ENCODE data around the gene BUB1B.
"Not testable (repeated sequence)": the region's sequence is repeated elsewhere in the genome, so short reads cannot be mapped to it uniquely, and the experiment has no call there.

Gene BUB1B

DNA sequence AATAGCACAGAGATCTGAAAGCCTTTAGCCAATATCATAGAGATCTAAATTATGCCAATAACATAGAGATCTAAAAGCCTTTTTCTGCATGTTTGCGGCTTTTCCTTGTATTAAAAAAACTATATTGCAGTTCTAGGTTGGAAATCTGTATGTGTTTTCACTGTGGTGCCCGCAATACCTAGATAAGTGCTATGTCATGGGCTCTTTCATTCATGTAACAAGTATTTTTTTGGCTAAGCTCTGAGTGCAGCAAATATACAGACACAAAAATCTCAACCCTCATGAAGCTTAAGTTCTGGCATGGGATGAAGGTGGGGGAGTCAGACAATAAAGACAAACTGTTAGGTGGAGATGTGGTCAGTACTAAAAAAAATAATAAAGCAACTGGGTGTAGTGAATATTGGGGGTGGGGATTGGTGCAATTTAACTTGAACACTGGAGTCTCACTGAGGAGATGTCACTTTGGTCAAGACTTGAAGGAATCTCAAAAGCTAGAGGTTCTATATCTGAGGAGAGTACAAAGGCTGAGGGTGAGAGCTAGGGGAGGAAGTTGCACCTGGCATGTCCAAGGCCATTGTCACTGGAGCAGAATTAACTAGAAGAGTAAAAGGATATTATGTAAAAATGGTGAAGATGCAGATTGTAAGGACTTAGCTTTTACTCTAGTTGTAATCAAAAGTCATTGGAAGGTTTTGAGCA, 973 bp downstream of the BUB1B start:
- CTCF ChIA-PET, result interaction anchor here (0.7 to 8.2 kb wide), 10 partner anchors 9 to 116 kb away, joined by 3 to 62 read pairs (median 4); no protein-coding TSS in a partner anchor
- TF ChIP-seq, protein P1, sequence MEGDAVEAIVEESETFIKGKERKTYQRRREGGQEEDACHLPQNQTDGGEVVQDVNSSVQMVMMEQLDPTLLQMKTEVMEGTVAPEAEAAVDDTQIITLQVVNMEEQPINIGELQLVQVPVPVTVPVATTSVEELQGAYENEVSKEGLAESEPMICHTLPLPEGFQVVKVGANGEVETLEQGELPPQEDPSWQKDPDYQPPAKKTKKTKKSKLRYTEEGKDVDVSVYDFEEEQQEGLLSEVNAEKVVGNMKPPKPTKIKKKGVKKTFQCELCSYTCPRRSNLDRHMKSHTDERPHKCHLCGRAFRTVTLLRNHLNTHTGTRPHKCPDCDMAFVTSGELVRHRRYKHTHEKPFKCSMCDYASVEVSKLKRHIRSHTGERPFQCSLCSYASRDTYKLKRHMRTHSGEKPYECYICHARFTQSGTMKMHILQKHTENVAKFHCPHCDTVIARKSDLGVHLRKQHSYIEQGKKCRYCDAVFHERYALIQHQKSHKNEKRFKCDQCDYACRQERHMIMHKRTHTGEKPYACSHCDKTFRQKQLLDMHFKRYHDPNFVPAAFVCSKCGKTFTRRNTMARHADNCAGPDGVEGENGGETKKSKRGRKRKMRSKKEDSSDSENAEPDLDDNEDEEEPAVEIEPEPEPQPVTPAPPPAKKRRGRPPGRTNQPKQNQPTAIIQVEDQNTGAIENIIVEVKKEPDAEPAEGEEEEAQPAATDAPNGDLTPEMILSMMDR (IDR thresholded peaks at IDR 0.05; ENCODE audit: control extremely low read depth, extremely low read depth, low read depth, missing control alignments), result no peak
- no peak for DNase-seq (ENCODE audit: extremely low spot score)
- POLR2A ChIA-PET, result interaction anchor here (1.3 kb wide), 1 partner anchor 56 kb away, joined by 5 read pairs; no protein-coding TSS in a partner anchor

DNA sequence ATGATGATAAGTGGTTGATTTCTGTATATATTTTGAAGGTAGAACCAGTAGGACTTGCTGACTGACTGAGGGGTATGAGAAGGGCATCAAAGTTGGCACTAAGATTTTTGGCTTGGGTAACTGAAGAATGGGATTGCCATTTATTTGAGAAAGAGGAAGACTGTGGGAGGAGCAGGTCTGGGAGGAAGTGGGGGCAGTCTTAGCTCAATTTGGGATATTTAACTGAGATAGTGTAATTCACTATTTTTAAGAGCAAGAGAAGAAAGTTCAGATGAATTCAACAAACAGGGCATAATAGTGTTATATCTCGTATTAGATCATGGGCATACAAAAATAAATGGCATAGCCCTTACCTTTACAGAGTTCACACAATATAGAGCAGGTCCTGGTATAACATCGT, 1.7 kb downstream of the BUB1B start:
- TF ChIP-seq, protein P1 (IDR thresholded peaks at IDR 0.05; ENCODE audit: control extremely low read depth, extremely low read depth, low read depth, missing control alignments), result no peak
- DNase-seq (ENCODE audit: extremely low spot score), result no peak
- ChIA-PET CTCF (interaction anchor here (0.7 to 8.2 kb wide), 9 partner anchors 9 to 116 kb away, joined by 3 to 62 read pairs (median 5); no protein-coding TSS in a partner anchor), POLR2A (interaction anchor here (1.3 kb wide), 1 partner anchor 57 kb away, joined by 5 read pairs; no protein-coding TSS in a partner anchor)

DNA sequence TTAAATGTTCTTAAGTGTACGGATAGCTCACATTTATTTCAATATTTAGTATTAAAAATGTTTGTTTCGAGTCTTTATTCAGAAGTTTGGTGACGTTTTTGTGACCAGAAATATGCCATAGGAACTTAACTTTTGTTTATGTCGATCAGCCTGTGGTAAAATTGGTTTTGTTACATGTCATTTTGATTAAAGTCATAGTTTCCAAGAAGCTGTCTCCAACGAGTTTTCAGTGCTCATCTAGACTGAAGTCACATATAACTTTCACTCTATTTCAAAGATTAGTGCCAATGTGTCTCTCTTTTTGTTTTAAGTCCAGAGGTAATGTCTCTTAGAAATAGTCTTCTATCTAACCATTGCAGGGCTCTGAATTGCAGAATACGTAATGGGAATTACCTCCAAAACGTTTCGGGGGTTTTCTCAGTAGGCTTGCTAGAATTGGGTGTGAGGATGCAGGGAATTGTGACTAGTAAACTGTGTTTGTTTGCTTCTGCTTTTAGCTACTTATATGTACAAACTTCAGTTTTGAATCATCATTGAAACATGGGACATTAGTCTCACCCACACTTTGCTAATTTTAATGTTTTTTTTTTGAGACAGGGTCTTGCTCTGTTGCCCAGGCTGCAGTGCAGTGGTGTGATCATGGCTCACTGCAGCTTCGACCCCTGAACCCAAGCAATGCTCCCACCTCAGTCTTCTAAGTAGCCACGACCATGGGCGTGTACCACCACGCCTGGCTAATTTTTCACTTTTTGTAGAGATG, 3.0 kb downstream of the BUB1B start:
- POLR2A ChIA-PET, result interaction anchor here (0.7 kb wide), 1 partner anchor 13 kb away, joined by 4 read pairs; no protein-coding TSS in a partner anchor
- DNase-seq (ENCODE audit: extremely low spot score), result peak; percentile 33
- TF ChIP-seq, protein P1 (IDR thresholded peaks at IDR 0.05; ENCODE audit: control extremely low read depth, extremely low read depth, low read depth, missing control alignments), result no peak
- CTCF ChIA-PET, result interaction anchor here (0.9 to 8.2 kb wide), 8 partner anchors 8 to 144 kb away, joined by 3 to 62 read pairs (median 3); partner anchors contain the start of gene PLCB2

DNA sequence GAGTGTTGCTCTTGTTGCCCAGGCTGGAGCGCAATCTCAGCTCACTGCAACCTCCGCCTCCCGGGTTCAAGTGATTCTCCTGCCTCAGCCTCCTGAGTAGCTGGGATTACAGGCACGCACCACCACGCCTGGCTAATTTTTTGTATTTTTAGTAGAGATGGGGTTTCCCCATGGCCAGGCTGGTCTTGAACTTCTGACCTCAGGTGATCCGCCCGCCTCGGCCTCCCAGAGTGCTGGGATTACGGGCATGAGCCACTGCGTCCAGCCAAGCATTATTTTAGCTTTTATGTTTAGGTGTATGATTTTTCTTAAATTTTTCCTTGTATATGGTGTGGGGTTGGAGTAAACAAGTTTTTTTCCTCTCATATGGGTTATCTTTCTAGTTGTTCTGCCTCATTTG, 6.5 kb downstream of the BUB1B start:
- POLR2A ChIA-PET, result interaction anchor here (0.7 kb wide), 2 partner anchors 70 to 241 kb away, joined by 3 to 4 read pairs; no protein-coding TSS in a partner anchor
- CTCF ChIA-PET, result interaction anchor here (1.4 kb wide), 1 partner anchor 17 kb away, joined by 4 read pairs; no protein-coding TSS in a partner anchor

DNA sequence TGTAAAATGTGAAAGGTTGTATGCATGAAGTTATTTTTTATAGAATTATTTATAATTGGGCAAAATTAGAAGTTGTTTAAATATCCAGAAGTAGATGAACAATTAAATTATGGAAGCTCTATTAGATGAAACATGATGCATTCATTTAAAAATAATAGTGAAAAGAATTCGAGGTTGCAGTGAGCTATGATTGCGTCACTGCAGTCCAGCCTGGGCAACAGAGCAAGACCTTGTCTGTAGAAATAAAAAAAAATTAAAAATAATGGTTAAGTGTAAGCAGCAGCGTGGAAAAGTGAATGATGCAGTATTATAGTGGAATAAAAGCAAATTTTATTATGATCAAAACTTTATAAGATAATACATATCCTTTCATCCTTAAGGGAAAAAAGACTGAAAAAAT, 14.3 kb downstream of the BUB1B start:
- ChIA-PET POLR2A (no interaction called here), CTCF (interaction anchor here (0.8 to 3.2 kb wide), 8 partner anchors 9 to 127 kb away, joined by 3 to 12 read pairs (median 5); no protein-coding TSS in a partner anchor)
- DNase-seq (ENCODE audit: extremely low spot score), result no peak
- TF ChIP-seq, protein P1 (IDR thresholded peaks at IDR 0.05; ENCODE audit: control extremely low read depth, extremely low read depth, low read depth, missing control alignments), result no peak

More for the DNA sequence above, 6.5 kb downstream of the BUB1B start:
- not testable (repeated sequence) for DNase-seq (ENCODE audit: extremely low spot score)

DNA sequence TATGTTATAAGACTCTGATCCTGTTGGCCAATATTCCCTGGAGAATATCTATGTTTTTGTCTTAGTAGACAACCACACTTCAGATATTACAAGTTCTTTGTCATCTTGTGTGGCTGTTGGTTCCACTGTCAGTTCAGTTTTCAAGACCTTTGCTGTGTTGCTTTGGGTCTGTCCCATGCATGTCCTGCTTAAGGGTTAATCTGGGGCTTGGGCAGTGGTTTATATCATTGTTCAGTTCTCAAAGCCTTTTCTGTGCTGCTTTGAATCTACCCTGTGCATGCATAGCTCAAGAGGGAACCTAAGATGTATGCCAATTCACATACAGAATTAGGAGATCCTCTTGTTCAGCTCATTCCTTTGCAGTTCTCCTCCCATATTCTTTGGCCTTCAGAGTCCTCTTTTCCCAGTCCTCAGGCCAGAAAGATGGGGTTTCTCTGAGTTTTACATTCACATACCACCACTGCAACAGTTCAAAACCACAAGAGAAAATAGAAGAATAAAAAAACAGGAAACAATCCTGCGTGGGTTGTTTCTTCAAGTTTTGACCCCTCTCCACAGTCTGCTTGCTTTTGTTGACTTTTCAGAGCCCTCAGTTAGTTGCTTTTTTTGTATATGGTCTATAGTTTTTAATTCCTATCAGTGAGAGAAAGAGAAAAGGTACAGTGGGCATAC, 21.6 kb downstream of the BUB1B start:
- TF ChIP-seq, protein P1 (IDR thresholded peaks at IDR 0.05; ENCODE audit: control extremely low read depth, extremely low read depth, low read depth, missing control alignments), result no peak
- POLR2A ChIA-PET, result no interaction called here
- DNase-seq (ENCODE audit: extremely low spot score), result no peak
- CTCF ChIA-PET, result interaction anchor here (1.0 to 4.6 kb wide), 2 partner anchors 35 to 78 kb away, joined by 3 to 19 read pairs; no protein-coding TSS in a partner anchor

All from GM10248 (cell line).